SK-N-SH (cell line): ENCODE data around the gene CCDC106. TPM values are rescaled to one million over a fixed set of nuclear protein-coding genes. Genes with fewer than 3 reads are reported as not detected.
A peak's percentile ranks its signal among the peaks of the same experiment; 100 is the strongest.

Experiments used
- CTCF ChIA-PET: fragments of 300-600, 350-600 bp; formaldehyde crosslinking; extraction: SDS; loops from one replicate; lab custom pipeline; 2021; lab: Yijun Ruan, JAX
- POLR2A ChIA-PET: fragments of 350-600 bp; sonication (Branson Sonifier 250); formaldehyde crosslinking; extraction: SDS; loops from one replicate; lab custom pipeline; 2020; ENCODE audit warnings: antibody characterized with exemption, inconsistent platforms; lab: Yijun Ruan, JAX
- DNase-seq: peaks from one replicate; pipeline ENCODE4 v3.0.0; 2012
- H2AFZ ChIP-seq: fragments of 200-600 bp; sonication (generic); 2 replicates; pipeline ENCODE4 v1.8.1; 2016; ENCODE audit warnings: antibody characterized with exemption, mild to moderate bottlenecking, low read depth
- H3F3A ChIP-seq: fragments of 200-600 bp; sonication (generic); replicated peaks from 2 replicates; pipeline ENCODE3; 2016; ENCODE audit warnings: antibody characterized with exemption, mild to moderate bottlenecking; ENCODE audit not compliant: insufficient read depth
- H3K27ac ChIP-seq, 2 experiments: fragments of 200-500 bp in 1 of 2; fragments of 200-600 bp in 1 of 2; sonication (Bioruptor generic) in 1 of 2; sonication (generic), shearing (Covaris generic) in 1 of 2; 2 replicates each; pipeline versions ENCODE4 v1.5.1 to v1.6.1; 2014 to 2016; ENCODE audit warnings: low read depth in 2 of 2, inconsistent platforms in 1 of 2, low read length in 1 of 2, mild to moderate bottlenecking in 1 of 2, mixed read lengths in 1 of 2
- H3K27me3 ChIP-seq: fragments of 200-600 bp; sonication (generic), shearing (Covaris generic); 2 replicates; pipeline ENCODE4 v1.6.1; 2016; ENCODE audit warnings: mixed run types; ENCODE audit not compliant: insufficient read depth
- H3K36me3 ChIP-seq, 2 experiments: fragments of 200-500 bp in 1 of 2; fragments of 200-600 bp in 1 of 2; sonication (Bioruptor generic) in 1 of 2; sonication (generic) in 1 of 2; replicated peaks in 1 of 2; 2 replicates each; pipeline versions ENCODE3 to v1.5.1; 2014 to 2016; ENCODE audit warnings: low read length in 1 of 2, mild to moderate bottlenecking in 1 of 2; ENCODE audit not compliant: insufficient read depth in 2 of 2, control insufficient read depth in 1 of 2
- H3K4me1 ChIP-seq, 2 experiments: fragments of 200-500 bp in 1 of 2; fragments of 200-600 bp in 1 of 2; sonication (Bioruptor generic) in 1 of 2; sonication (generic), shearing (Covaris generic) in 1 of 2; 2 replicates each; pipeline versions ENCODE4 v1.5.1 to v1.6.1; 2014 to 2016; ENCODE audit warnings: low read depth in 1 of 2, low read length in 1 of 2, mixed run types in 1 of 2; ENCODE audit not compliant: insufficient read depth in 2 of 2, control insufficient read depth in 1 of 2
- H3K4me2 ChIP-seq: fragments of 200-600 bp; sonication (generic), shearing (Covaris generic); 2 replicates; pipeline ENCODE4 v1.6.1; 2017; ENCODE audit warnings: mixed run types
- H3K4me3 ChIP-seq, 2 experiments: fragments of 200-500 bp in 1 of 2; fragments of 200-600 bp in 1 of 2; sonication (Bioruptor generic) in 1 of 2; sonication (generic), shearing (Covaris generic) in 1 of 2; 2 replicates each; pipeline versions ENCODE4 v1.5.1 to v1.8.1; 2014 to 2016; ENCODE audit warnings: low read depth in 2 of 2, inconsistent platforms in 1 of 2, low read length in 1 of 2, mild to moderate bottlenecking in 1 of 2, mixed read lengths in 1 of 2, moderate library complexity in 1 of 2
- H3K79me2 ChIP-seq: fragments of 200-600 bp; sonication (generic); 2 replicates; pipeline ENCODE4 v1.8.1; 2017; ENCODE audit warnings: mild to moderate bottlenecking; ENCODE audit not compliant: insufficient read depth
- H3K9ac ChIP-seq: fragments of 200-600 bp; sonication (generic); 2 replicates; pipeline ENCODE4 v1.6.1; 2017; ENCODE audit warnings: mixed run types
- H3K9me2 ChIP-seq: fragments of 200-600 bp; sonication (generic); 2 replicates; pipeline ENCODE4 v1.6.1; 2017; ENCODE audit warnings: mixed run types
- H3K9me3 ChIP-seq: fragments of 200-600 bp; sonication (generic); 2 replicates; pipeline ENCODE4 v1.6.1; 2017; ENCODE audit warnings: mixed run types, mild to moderate bottlenecking, moderate library complexity
- H4K20me1 ChIP-seq: fragments of 200-600 bp; sonication (generic); 2 replicates; pipeline ENCODE4 v1.6.1; 2017; ENCODE audit warnings: mild to moderate bottlenecking, mixed run types; ENCODE audit not compliant: insufficient read depth
- ELF1 ChIP-seq: IDR thresholded peaks from 2 replicates; pipeline ENCODE4 v1.4.0; 2012
- EZH2phosphoT487 ChIP-seq: fragments of 200-600 bp; sonication (generic); IDR thresholded peaks from 2 replicates; pipeline ENCODE4 v1.6.1; 2017; ENCODE audit warnings: low read depth, mixed run types, mild to moderate bottlenecking, antibody characterized with exemption, moderate library complexity, borderline replicate concordance
- FOSL2 ChIP-seq: IDR thresholded peaks from 2 replicates; pipeline ENCODE4 v1.4.0; 2012; ENCODE audit warnings: low read depth, mild to moderate bottlenecking, moderate library complexity, borderline replicate concordance
- FOXM1 ChIP-seq: IDR thresholded peaks from 2 replicates; pipeline ENCODE4 v1.4.0; 2012; ENCODE audit warnings: low read depth, mild to moderate bottlenecking
- IRF3 ChIP-seq: fragments of 150-350 bp; IDR thresholded peaks from 2 replicates; pipeline ENCODE4 v1.6.1; 2016; ENCODE audit warnings: mild to moderate bottlenecking, low read depth, low read length
- MAX ChIP-seq: IDR thresholded peaks from 2 replicates; pipeline ENCODE4 v1.4.0; 2012; ENCODE audit warnings: low read depth
- PBX3 ChIP-seq: IDR thresholded peaks from 2 replicates; pipeline ENCODE4; 2012
- REST ChIP-seq: IDR thresholded peaks from 2 replicates; pipeline ENCODE4 v1.6.1; 2012; ENCODE audit warnings: mild to moderate bottlenecking, low read depth, low read length, moderate library complexity
- RFX5 ChIP-seq: IDR thresholded peaks from 2 replicates; pipeline ENCODE4 v1.6.1; 2012; ENCODE audit warnings: mild to moderate bottlenecking, improper control_type of control experiment, low read length
- TAF1 ChIP-seq: IDR thresholded peaks from 2 replicates; pipeline ENCODE4 v1.6.1; 2012; ENCODE audit warnings: low read depth, mild to moderate bottlenecking, low read length, moderate library complexity, borderline replicate concordance
- USF2 ChIP-seq: fragments of 150-350 bp; IDR thresholded peaks from 2 replicates; pipeline ENCODE4 v1.6.1; 2017; ENCODE audit warnings: antibody characterized with exemption, low read length, low read depth, borderline replicate concordance
- WGBS: methylation state at CpG from one replicate; pipeline ENCODE4 v1.1.6; 2017; ENCODE audit warnings: low lambda C conversion rate; 5-methylcytosine and 5-hydroxymethylcytosine counted together
- polyA plus RNA-seq, 3 experiments: library from polyadenylated mRNA; depleted of rRNA; stranded (reverse); fragments of >200 nt; gene quantifications; 2 replicates each; pipeline ENCODE4 v1.2.3, GENCODE V29; 2012

CCDC106 gene
- polyA plus RNA-seq, 1 of the 3 experiments (the other 2 are of a cell fraction): 27.1 TPM

- 74% methylated on average over 20 of the region's 24 CpGs for WGBS
- Histone ChIP-seq H3K79me2 (peaks cover 95% of the 10 kb centered on the region), H3K9me3 (no peaks in the 10 kb centered on the region), H3K4me1 (peaks cover 0 to 18% of the 10 kb centered on the region in 2 experiments; a peak in 2 of 4 replicates), H3K27ac (no peak overlapping the region), H3K4me3 (no peak overlapping the region), H3K9ac (no peak overlapping the region), H3F3A (peaks cover 1% of the 10 kb centered on the region), H3K36me3 (peaks cover 21 to 49% of the 10 kb centered on the region in 2 experiments), H4K20me1 (peaks cover 83% of the 10 kb centered on the region), H3K9me2 (no peaks in the 10 kb centered on the region), H2AFZ (no peak overlapping the region)
- ChIA-PET POLR2A (no interaction called here), CTCF (no interaction called here)
- TF ChIP-seq REST (no peak), FOSL2 (peak; percentile 18; the same call in 1 of the 2 replicates), MAX (no peak), RFX5 (no peak), EZH2phosphoT487 (no peak), FOXM1 (no peak)
- TF ChIP-seq, all 33 proteins: peak for 1
- H3K27me3 ChIP-seq: no peaks in the 10 kb centered on the region
- H3K4me2 ChIP-seq: no peak overlapping the region
- no peak for DNase-seq
Observed at GRCh38 chr19:55679343-55680257, 31.6 kb downstream of the CCDC106 start.

GRCh38 chr19:55680339-55681130, 32.5 kb downstream of the CCDC106 start:
- Histone ChIP-seq H4K20me1 (peaks cover 91% of the 10 kb centered on the region), H3F3A (no peaks in the 10 kb centered on the region), H3K4me1 (peaks cover 0 to 18% of the 10 kb centered on the region in 2 experiments; a peak in 2 of 4 replicates), H3K36me3 (peaks cover 21 to 57% of the 10 kb centered on the region in 2 experiments), H3K4me2 (no peak overlapping the region), H3K27ac (no peak overlapping the region), H3K27me3 (no peaks in the 10 kb centered on the region), H2AFZ (no peak overlapping the region), H3K4me3 (no peak overlapping the region), H3K9me3 (no peaks in the 10 kb centered on the region), H3K79me2 (peaks cover 96% of the 10 kb centered on the region), H3K9ac (no peak overlapping the region), H3K9me2 (no peaks in the 10 kb centered on the region)
- POLR2A ChIA-PET: no interaction called here
- 86% methylated on average over 14 of the region's 20 CpGs for WGBS
- CTCF ChIA-PET: interaction anchor here (0.9 kb wide), 1 partner anchor 13 kb away, joined by 3 read pairs; no protein-coding TSS in a partner anchor
- DNase-seq: no peak
- TF ChIP-seq IRF3 (no peak), PBX3 (no peak), USF2 (no peak), TAF1 (no peak), REST (no peak), ELF1 (no peak)
